GM23338 (cell line): ENCODE data around the gene TBPL1. TPM values are rescaled to one million over a fixed set of nuclear protein-coding genes. Genes with fewer than 3 reads are reported as not detected.

Experiments
- ATAC-seq: fragments of 200-7000 bp; cut with Tn5 transposase; 3 replicates; pipeline ENCODE4 v1.9.1; 2020
- DNase-seq: peaks from one replicate; pipeline ENCODE4 v3.0.0-alpha.2; 2015; ENCODE audit warnings: low spot score
- H2AFZ ChIP-seq: fragments of 200-600 bp; sonication (generic); 2 replicates; pipeline ENCODE4 v1.8.0; 2016; ENCODE audit warnings: antibody characterized with exemption, mild to moderate bottlenecking, moderate library complexity
- H3F3A ChIP-seq: fragments of 200-600 bp; sonication (generic); replicated peaks from 2 replicates; pipeline ENCODE4 v1.8.0; 2017; ENCODE audit warnings: antibody characterized with exemption, mixed run types, low read depth
- H3K27ac ChIP-seq: fragments of 200-600 bp; sonication (generic); 2 replicates; pipeline ENCODE4 v1.6.1; 2016; ENCODE audit warnings: low read depth
- H3K27me3 ChIP-seq: fragments of 200-600 bp; sonication (generic); 2 replicates; pipeline ENCODE4 v1.8.0; 2016; ENCODE audit warnings: mild to moderate bottlenecking, mixed run types, moderate library complexity; ENCODE audit not compliant: insufficient read depth
- H3K36me3 ChIP-seq: fragments of 200-600 bp; sonication (generic); 2 replicates; pipeline ENCODE4 v1.8.0; 2016; ENCODE audit warnings: mild to moderate bottlenecking; ENCODE audit not compliant: insufficient read depth
- H3K4me1 ChIP-seq: fragments of 200-600 bp; sonication (generic); 2 replicates; pipeline ENCODE4 v1.8.0; 2016; ENCODE audit warnings: mild to moderate bottlenecking, moderate library complexity; ENCODE audit not compliant: insufficient read depth
- H3K4me2 ChIP-seq: fragments of 200-600 bp; sonication (generic); 2 replicates; pipeline ENCODE4 v1.7.1; 2017; ENCODE audit warnings: mixed run types
- H3K4me3 ChIP-seq: fragments of 200-600 bp; sonication (generic); 2 replicates; pipeline ENCODE4 v1.6.1; 2016; ENCODE audit warnings: mixed run types
- H3K79me2 ChIP-seq: fragments of 200-600 bp; sonication (generic); replicated peaks from 2 replicates; pipeline ENCODE4 v1.8.0; 2017; ENCODE audit warnings: mild to moderate bottlenecking; ENCODE audit not compliant: insufficient read depth
- H3K9me2 ChIP-seq: fragments of 200-600 bp; sonication (generic); 2 replicates; pipeline ENCODE4 v1.8.0; 2017; ENCODE audit not compliant: insufficient read depth
- H4K20me1 ChIP-seq: fragments of 200-600 bp; sonication (generic); replicated peaks from 2 replicates; pipeline ENCODE4 v1.8.0; 2017; ENCODE audit warnings: mild to moderate bottlenecking; ENCODE audit not compliant: insufficient read depth
- H3K27ac Mint-ChIP-seq: 2 replicates; pipeline ENCODE4 v1.8.0; 2020; ENCODE audit warnings: inconsistent platforms, mild to moderate bottlenecking, moderate library complexity, mixed read lengths
- H3K27me3 Mint-ChIP-seq: 3 replicates; pipeline ENCODE4 v1.8.0; 2022; ENCODE audit warnings: low read depth, mild to moderate bottlenecking, moderate library complexity, mixed read lengths, inconsistent platforms; ENCODE audit not compliant: insufficient read depth, poor library complexity
- H3K36me3 Mint-ChIP-seq: 3 replicates; pipeline ENCODE4 v1.8.0; 2021; ENCODE audit warnings: low read depth, mild to moderate bottlenecking, inconsistent platforms, moderate library complexity, mixed read lengths
- H3K4me1 Mint-ChIP-seq: 3 replicates; pipeline ENCODE4 v1.8.0; 2020; ENCODE audit warnings: mild to moderate bottlenecking, inconsistent platforms, mixed read lengths
- H3K4me3 Mint-ChIP-seq: 3 replicates; pipeline ENCODE4 v1.8.0; 2021; ENCODE audit warnings: moderate library complexity, mild to moderate bottlenecking, inconsistent platforms, mixed read lengths
- H3K9me3 Mint-ChIP-seq: 3 replicates; pipeline ENCODE4 v1.8.0; 2020; ENCODE audit warnings: moderate library complexity, mild to moderate bottlenecking, inconsistent platforms, mixed read lengths
- CREB1 ChIP-seq: fragments of 250-450 bp; sonication (Bioruptor Pico); IDR thresholded peaks from 2 replicates; pipeline ENCODE4 v1.5.0; 2020; ENCODE audit warnings: low read depth, mild to moderate bottlenecking, moderate library complexity
- CTCF ChIP-seq, 2 experiments: fragments of 200-600 bp in 1 of 2; sonication (generic) in 1 of 2; conservative IDR thresholded peaks; 2 replicates each; pipeline versions ENCODE4 v1.5.1 to v1.6.1; 2016 to 2017; ENCODE audit warnings: antibody characterized with exemption in 2 of 2, low read depth in 2 of 2, mild to moderate bottlenecking in 2 of 2, moderate library complexity in 1 of 2
- EZH2phosphoT487 ChIP-seq: fragments of 200-600 bp; sonication (generic); IDR thresholded peaks from one replicate; pipeline ENCODE4 v1.8.1; 2018; ENCODE audit warnings: antibody characterized with exemption; ENCODE audit not compliant: unreplicated experiment
- NANOG ChIP-seq: IDR thresholded peaks from 2 replicates; pipeline ENCODE4 v1.6.1; 2016; ENCODE audit warnings: antibody characterized with exemption, borderline replicate concordance
- POLR2AphosphoS5 ChIP-seq: IDR thresholded peaks from 2 replicates; pipeline ENCODE4 v1.6.1; 2016; ENCODE audit warnings: antibody characterized with exemption, low read depth
- REST ChIP-seq: IDR thresholded peaks from one replicate; pipeline ENCODE4 v1.6.1; 2018; ENCODE audit warnings: antibody characterized with exemption; ENCODE audit not compliant: unreplicated experiment
- STAT1 ChIP-seq: IDR thresholded peaks from one replicate; pipeline ENCODE4 v1.6.1; 2016; ENCODE audit warnings: antibody characterized with exemption; ENCODE audit not compliant: unreplicated experiment
- ZNF114 ChIP-seq: fragments of 250-450 bp; sonication (Bioruptor Pico); IDR thresholded peaks from 2 replicates; pipeline ENCODE4 v1.5.0; 2020; ENCODE audit warnings: mild to moderate bottlenecking, moderate library complexity
- ZNF331 ChIP-seq: fragments of 250-450 bp; sonication (Bioruptor Pico); IDR thresholded peaks from 2 replicates; pipeline ENCODE4 v1.5.0; 2020; ENCODE audit warnings: low read depth, mild to moderate bottlenecking, moderate library complexity
- polyA plus RNA-seq: library from polyadenylated mRNA; unstranded; fragments of >200 nt; fragmentation: Nextera tagmentation; extraction: Ambion mirVana; gene quantifications from 2 replicates; pipeline ENCODE4 v1.2.1, GENCODE V29; 2016
- total RNA-seq: library from RNA; depleted of rRNA; stranded (reverse); fragments of >200 nt; shearing (Covaris generic); gene quantifications from 2 replicates; pipeline ENCODE4 v1.2.3, GENCODE V29; 2014

Gene TBPL1
- total and polyA plus RNA-seq, 2 experiments from 2014 or later: 72.9 to 139 TPM

GRCh38 chr6:133945158-133945557 lies 7.9 kb upstream of the TBPL1 start (continued):
- TF ChIP-seq CTCF (conservative IDR thresholded peaks at IDR 0.05; ENCODE audit: low read depth in 2 of 2): no peak
- no peak for TF ChIP-seq REST
- TF ChIP-seq ZNF331 (CRISPR knock-in tag): no peak
- no peak for TF ChIP-seq CREB1 (CRISPR knock-in tag)
- no peak for TF ChIP-seq NANOG
- TF ChIP-seq STAT1: no peak

GRCh38 chr6:133947302-133947900 lies 5.6 kb upstream of the TBPL1 start:
- Mint-ChIP-seq H3K4me1 (peaks cover 13% of the 10 kb centered on the region), H3K36me3 (no peaks in the 10 kb centered on the region), H3K27ac (no peak overlapping the region), H3K9me3 (no peaks in the 10 kb centered on the region), H3K4me3 (no peak overlapping the region), H3K27me3 (peaks cover 6% of the 10 kb centered on the region)
- H4K20me1 ChIP-seq: no peaks in the 10 kb centered on the region
- peaks cover 13% of the 10 kb centered on the region; the same call in 1 of the 2 replicates for H3K4me1 ChIP-seq
- ATAC-seq (no peak), DNase-seq (no peak)
- no peak overlapping the region for H3K27ac ChIP-seq
- TF ChIP-seq ZNF114 (CRISPR knock-in tag): no peak
- TF ChIP-seq NANOG: no peak
- H2AFZ ChIP-seq: no peak overlapping the region
- no peak overlapping the region for H3K4me3 ChIP-seq
- no peaks in the 10 kb centered on the region for H3K36me3 ChIP-seq
- H3K4me2 ChIP-seq: no peak overlapping the region
- no peaks in the 10 kb centered on the region for H3F3A ChIP-seq
- no peaks in the 10 kb centered on the region for H3K79me2 ChIP-seq
- no peaks in the 10 kb centered on the region for H3K9me2 ChIP-seq
- no peaks in the 10 kb centered on the region for H3K27me3 ChIP-seq

- ATAC-seq (no peak), DNase-seq (no peak)
- Histone ChIP-seq H2AFZ (no peak overlapping the region), H3K27ac (no peak overlapping the region), H4K20me1 (no peaks in the 10 kb centered on the region), H3K4me1 (peaks cover 13% of the 10 kb centered on the region; the same call in 1 of the 2 replicates), H3K27me3 (no peaks in the 10 kb centered on the region), H3K36me3 (no peaks in the 10 kb centered on the region), H3K9me2 (no peaks in the 10 kb centered on the region), H3K4me2 (no peak overlapping the region), H3K4me3 (no peak overlapping the region), H3F3A (no peaks in the 10 kb centered on the region), H3K79me2 (peaks cover under 1% of the 10 kb centered on the region)
- Mint-ChIP-seq H3K36me3 (no peaks in the 10 kb centered on the region), H3K27ac (no peak overlapping the region), H3K27me3 (peaks cover 7% of the 10 kb centered on the region), H3K4me3 (no peak overlapping the region), H3K9me3 (no peaks in the 10 kb centered on the region), H3K4me1 (peaks cover 13% of the 10 kb centered on the region)
- TF ChIP-seq REST: no peak
- TF ChIP-seq POLR2AphosphoS5: no peak
- TF ChIP-seq CREB1 (CRISPR knock-in tag): no peak
- TF ChIP-seq ZNF331 (CRISPR knock-in tag): no peak
- no peak for TF ChIP-seq EZH2phosphoT487
Observed at GRCh38 chr6:133948472-133948871, 4.6 kb upstream of the TBPL1 start.
